ENCODE measurements around the gene TRIM50. TPM values are rescaled to one million over a fixed set of nuclear protein-coding genes. Genes with fewer than 3 reads are reported as not detected.
A peak's percentile ranks its signal among the peaks of the same experiment; 100 is the strongest.

The TRIM50 gene
- total and polyA plus RNA-seq, 2 of the 13 experiments (the other 11 are each of a cell fraction or from before 2014, with no cell fraction given) = 4.2 to 24.5 TPM

DNA sequence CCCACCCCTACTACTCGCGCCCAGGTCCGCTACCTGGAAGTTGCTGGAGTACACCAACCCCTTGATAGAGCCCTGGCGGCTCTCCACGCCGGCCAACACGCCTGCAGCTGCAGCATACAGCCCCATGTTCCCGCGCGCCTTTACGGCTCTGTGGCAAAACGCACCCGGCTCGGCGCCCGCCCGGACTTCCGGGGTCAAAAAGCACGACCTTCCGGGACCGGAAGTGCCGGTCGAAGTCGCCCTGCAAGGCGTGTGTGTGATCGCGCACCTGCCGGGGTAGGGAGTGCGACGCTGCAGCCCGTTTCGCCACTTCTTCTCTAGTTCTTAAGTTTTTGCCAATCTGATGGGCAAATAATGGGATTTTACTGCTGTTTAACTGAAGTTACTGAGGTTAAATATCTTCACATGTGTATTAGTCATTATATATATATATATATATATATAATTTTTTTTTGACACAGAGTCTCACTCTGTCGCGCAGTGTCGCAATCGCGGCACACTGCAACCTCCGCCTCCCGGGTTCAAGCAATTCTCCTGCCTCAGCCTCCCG lies 19.1 kb downstream of the TRIM50 start, which contains the start of gene NSUN5 (continued):
- TF ChIP-seq, protein P1, sequence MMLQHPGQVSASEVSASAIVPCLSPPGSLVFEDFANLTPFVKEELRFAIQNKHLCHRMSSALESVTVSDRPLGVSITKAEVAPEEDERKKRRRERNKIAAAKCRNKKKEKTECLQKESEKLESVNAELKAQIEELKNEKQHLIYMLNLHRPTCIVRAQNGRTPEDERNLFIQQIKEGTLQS (CRISPR knock-in tag; IDR thresholded peaks at IDR 0.05) = peak; percentile 53; the same call in 1 of the 2 replicates
- TF ChIP-seq, protein P2, sequence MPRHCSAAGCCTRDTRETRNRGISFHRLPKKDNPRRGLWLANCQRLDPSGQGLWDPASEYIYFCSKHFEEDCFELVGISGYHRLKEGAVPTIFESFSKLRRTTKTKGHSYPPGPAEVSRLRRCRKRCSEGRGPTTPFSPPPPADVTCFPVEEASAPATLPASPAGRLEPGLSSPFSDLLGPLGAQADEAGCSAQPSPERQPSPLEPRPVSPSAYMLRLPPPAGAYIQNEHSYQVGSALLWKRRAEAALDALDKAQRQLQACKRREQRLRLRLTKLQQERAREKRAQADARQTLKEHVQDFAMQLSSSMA (CRISPR knock-in tag; IDR thresholded peaks at IDR 0.05) = peak; percentile 23; the same call in 1 of the 2 replicates
- TF ChIP-seq, protein P3, sequence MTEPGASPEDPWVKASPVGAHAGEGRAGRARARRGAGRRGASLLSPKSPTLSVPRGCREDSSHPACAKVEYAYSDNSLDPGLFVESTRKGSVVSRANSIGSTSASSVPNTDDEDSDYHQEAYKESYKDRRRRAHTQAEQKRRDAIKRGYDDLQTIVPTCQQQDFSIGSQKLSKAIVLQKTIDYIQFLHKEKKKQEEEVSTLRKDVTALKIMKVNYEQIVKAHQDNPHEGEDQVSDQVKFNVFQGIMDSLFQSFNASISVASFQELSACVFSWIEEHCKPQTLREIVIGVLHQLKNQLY (CRISPR knock-in tag; IDR thresholded peaks at IDR 0.05) = peak; percentile 56; the same call in 1 of the 2 replicates
- TF ChIP-seq MXI1 (IDR thresholded peaks at IDR 0.05; ENCODE audit: borderline replicate concordance, low read depth, low read length) (peak; percentile 83; the same call in 1 of the 3 replicates), NR2F1 (CRISPR knock-in tag; IDR thresholded peaks at IDR 0.05) (peak; percentile 88 to 91), ZNF562 (CRISPR knock-in tag; IDR thresholded peaks at IDR 0.05; ENCODE audit: borderline replicate concordance) (no peak; the same call in 1 of the 2 replicates), ELF1 (CRISPR knock-in tag; IDR thresholded peaks at IDR 0.05) (peak; percentile 99), ZNF766 (CRISPR knock-in tag; IDR thresholded peaks at IDR 0.05; ENCODE audit: borderline replicate concordance) (peak; percentile 98), ZNF577 (CRISPR knock-in tag; IDR thresholded peaks at IDR 0.05; ENCODE audit: borderline replicate concordance, low read depth) (no peak), ZNF331 (CRISPR knock-in tag; IDR thresholded peaks at IDR 0.05) (peak; percentile 82), ZBTB38 (CRISPR knock-in tag; IDR thresholded peaks at IDR 0.05) (peak; percentile 59), NFRKB (IDR thresholded peaks at IDR 0.05) (no peak), KAT8 (CRISPR knock-in tag; IDR thresholded peaks at IDR 0.05) (peak; percentile 98), RAD51 (IDR thresholded peaks at IDR 0.05; ENCODE audit: borderline replicate concordance) (no peak), NR2F6 (IDR thresholded peaks at IDR 0.05) (peak; percentile 85), NR2F6 (CRISPR knock-in tag; IDR thresholded peaks at IDR 0.05) (peak; percentile 96), ZNF605 (CRISPR knock-in tag; IDR thresholded peaks at IDR 0.05) (peak; percentile 86), ZNF614 (CRISPR knock-in tag; IDR thresholded peaks at IDR 0.05; ENCODE audit: borderline replicate concordance) (peak; percentile 71; the same call in 1 of the 2 replicates)
- TF ChIP-seq, protein P4, sequence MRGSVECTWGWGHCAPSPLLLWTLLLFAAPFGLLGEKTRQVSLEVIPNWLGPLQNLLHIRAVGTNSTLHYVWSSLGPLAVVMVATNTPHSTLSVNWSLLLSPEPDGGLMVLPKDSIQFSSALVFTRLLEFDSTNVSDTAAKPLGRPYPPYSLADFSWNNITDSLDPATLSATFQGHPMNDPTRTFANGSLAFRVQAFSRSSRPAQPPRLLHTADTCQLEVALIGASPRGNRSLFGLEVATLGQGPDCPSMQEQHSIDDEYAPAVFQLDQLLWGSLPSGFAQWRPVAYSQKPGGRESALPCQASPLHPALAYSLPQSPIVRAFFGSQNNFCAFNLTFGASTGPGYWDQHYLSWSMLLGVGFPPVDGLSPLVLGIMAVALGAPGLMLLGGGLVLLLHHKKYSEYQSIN (CRISPR knock-in tag; IDR thresholded peaks at IDR 0.05; ENCODE audit: borderline replicate concordance) = no peak
- TF ChIP-seq, protein P5, sequence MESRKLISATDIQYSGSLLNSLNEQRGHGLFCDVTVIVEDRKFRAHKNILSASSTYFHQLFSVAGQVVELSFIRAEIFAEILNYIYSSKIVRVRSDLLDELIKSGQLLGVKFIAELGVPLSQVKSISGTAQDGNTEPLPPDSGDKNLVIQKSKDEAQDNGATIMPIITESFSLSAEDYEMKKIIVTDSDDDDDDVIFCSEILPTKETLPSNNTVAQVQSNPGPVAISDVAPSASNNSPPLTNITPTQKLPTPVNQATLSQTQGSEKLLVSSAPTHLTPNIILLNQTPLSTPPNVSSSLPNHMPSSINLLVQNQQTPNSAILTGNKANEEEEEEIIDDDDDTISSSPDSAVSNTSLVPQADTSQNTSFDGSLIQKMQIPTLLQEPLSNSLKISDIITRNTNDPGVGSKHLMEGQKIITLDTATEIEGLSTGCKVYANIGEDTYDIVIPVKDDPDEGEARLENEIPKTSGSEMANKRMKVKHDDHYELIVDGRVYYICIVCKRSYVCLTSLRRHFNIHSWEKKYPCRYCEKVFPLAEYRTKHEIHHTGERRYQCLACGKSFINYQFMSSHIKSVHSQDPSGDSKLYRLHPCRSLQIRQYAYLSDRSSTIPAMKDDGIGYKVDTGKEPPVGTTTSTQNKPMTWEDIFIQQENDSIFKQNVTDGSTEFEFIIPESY (CRISPR knock-in tag; IDR thresholded peaks at IDR 0.05) = peak; percentile 54
- TF ChIP-seq, protein P6, sequence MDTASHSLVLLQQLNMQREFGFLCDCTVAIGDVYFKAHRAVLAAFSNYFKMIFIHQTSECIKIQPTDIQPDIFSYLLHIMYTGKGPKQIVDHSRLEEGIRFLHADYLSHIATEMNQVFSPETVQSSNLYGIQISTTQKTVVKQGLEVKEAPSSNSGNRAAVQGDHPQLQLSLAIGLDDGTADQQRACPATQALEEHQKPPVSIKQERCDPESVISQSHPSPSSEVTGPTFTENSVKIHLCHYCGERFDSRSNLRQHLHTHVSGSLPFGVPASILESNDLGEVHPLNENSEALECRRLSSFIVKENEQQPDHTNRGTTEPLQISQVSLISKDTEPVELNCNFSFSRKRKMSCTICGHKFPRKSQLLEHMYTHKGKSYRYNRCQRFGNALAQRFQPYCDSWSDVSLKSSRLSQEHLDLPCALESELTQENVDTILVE (CRISPR knock-in tag; IDR thresholded peaks at IDR 0.05) = peak; percentile 78; the same call in 1 of the 2 replicates
- TF ChIP-seq, protein P7, sequence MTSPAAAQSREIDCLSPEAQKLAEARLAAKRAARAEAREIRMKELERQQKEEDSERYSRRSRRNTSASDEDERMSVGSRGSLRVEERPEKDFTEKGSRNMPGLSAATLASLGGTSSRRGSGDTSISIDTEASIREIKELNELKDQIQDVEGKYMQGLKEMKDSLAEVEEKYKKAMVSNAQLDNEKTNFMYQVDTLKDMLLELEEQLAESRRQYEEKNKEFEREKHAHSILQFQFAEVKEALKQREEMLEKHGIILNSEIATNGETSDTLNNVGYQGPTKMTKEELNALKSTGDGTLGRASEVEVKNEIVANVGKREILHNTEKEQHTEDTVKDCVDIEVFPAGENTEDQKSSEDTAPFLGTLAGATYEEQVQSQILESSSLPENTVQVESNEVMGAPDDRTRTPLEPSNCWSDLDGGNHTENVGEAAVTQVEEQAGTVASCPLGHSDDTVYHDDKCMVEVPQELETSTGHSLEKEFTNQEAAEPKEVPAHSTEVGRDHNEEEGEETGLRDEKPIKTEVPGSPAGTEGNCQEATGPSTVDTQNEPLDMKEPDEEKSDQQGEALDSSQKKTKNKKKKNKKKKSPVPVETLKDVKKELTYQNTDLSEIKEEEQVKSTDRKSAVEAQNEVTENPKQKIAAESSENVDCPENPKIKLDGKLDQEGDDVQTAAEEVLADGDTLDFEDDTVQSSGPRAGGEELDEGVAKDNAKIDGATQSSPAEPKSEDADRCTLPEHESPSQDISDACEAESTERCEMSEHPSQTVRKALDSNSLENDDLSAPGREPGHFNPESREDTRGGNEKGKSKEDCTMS (CRISPR knock-in tag; conservative IDR thresholded peaks at IDR 0.05) = peak; percentile 78; the same call in 1 of the 2 replicates
